Muscle of back (tissue), 13 donors: ENCODE results near the gene OR10A5. TPM values are rescaled to one million over a fixed set of nuclear protein-coding genes. Genes with fewer than 3 reads are reported as not detected.
A peak's percentile ranks its signal among the peaks of the same experiment; 100 is the strongest.
"Not testable (repeated sequence)": the region's sequence is repeated elsewhere in the genome, so short reads cannot be mapped to it uniquely, and the experiment has no call there.

ENCODE experiments used
- DNase-seq, 3 donors: peaks; one replicate each; pipeline versions ENCODE4 v3.0.0 to v3.0.0-alpha.2; 2013
- long read RNA-seq, 9 donors: transcript quantifications; one replicate each; lab custom pipeline, GENCODE V29; 2026
- polyA plus RNA-seq, 10 donors: library from polyadenylated mRNA; unstranded; fragments of 120-200 nt; gene quantifications; one replicate each; pipeline ENCODE4 v1.2.1, GENCODE V29; 2013; ENCODE audit not compliant: insufficient read length in 10 of 10

Gene OR10A5
- polyA plus RNA-seq: not detected
- long read RNA-seq, donor 1: 0 reads
- long read RNA-seq, donor 2: 0 reads
- long read RNA-seq, donor 3: 0 reads
- long read RNA-seq, donor 4: 0 reads
- long read RNA-seq, donor 5: 0 reads
- long read RNA-seq, donor 6: 0 reads
- long read RNA-seq, donor 7: 0 reads
- long read RNA-seq, donor 8: 0 reads
- long read RNA-seq, donor 9: 0 reads

- DNase-seq: no peak
Observed at GRCh38 chr11:6845383-6845782, at the start of gene OR10A5. Gene OR10A5, plus strand, starts transcription at chr11:6845683. Its CDS starts 0 bp downstream, at chr11:6845683.

- DNase-seq: no peak
Observed at GRCh38 chr11:6799402-6799801, 46.1 kb upstream of the OR10A5 start, which contains the start of gene OR6A2. Gene OR6A2, minus strand, starts transcription at chr11:6799689. Its CDS starts 3,981 bp downstream, at chr11:6795708.

- DNase-seq: not testable (repeated sequence)
Observed at GRCh38 chr11:6801075-6801474, 44.4 kb upstream of the OR10A5 start.

- peak; percentile 9 to 35 (median 13) for DNase-seq
Observed at GRCh38 chr11:6812390-6813005, 33.0 kb upstream of the OR10A5 start.

- no peak for DNase-seq
Observed at GRCh38 chr11:6813656-6814055, 31.8 kb upstream of the OR10A5 start.

- no peak for DNase-seq
Observed at GRCh38 chr11:6817694-6818093, 27.8 kb upstream of the OR10A5 start.

GRCh38 chr11:6818967-6819366 lies 26.5 kb upstream of the OR10A5 start:
- no peak for DNase-seq

GRCh38 chr11:6824136-6824823 lies 21.2 kb upstream of the OR10A5 start:
- DNase-seq: peak in 1 of 3 donors; percentile 2

GRCh38 chr11:6825231-6825744 lies 20.2 kb upstream of the OR10A5 start:
- peak in 2 of 3 donors; percentile 23 to 37 for DNase-seq

GRCh38 chr11:6828103-6828502 lies 17.4 kb upstream of the OR10A5 start:
- DNase-seq: no peak

GRCh38 chr11:6833356-6833755 lies 12.1 kb upstream of the OR10A5 start:
- DNase-seq: no peak

GRCh38 chr11:6834021-6834420 lies 11.5 kb upstream of the OR10A5 start:
- DNase-seq: no peak

- no peak for DNase-seq
Observed at GRCh38 chr11:6841694-6842093, 3.8 kb upstream of the OR10A5 start.

- DNase-seq: no peak
Observed at GRCh38 chr11:6843670-6844069, 1.8 kb upstream of the OR10A5 start.

- DNase-seq: no peak
Observed at GRCh38 chr11:6844356-6844755, 1.1 kb upstream of the OR10A5 start.

- DNase-seq: no peak
Observed at GRCh38 chr11:6850526-6850925, 5.0 kb downstream of the OR10A5 start.

- not testable (repeated sequence) for DNase-seq
Observed at GRCh38 chr11:6854801-6855200, 9.3 kb downstream of the OR10A5 start.

GRCh38 chr11:6855971-6856541 lies 10.6 kb downstream of the OR10A5 start:
- DNase-seq: no peak

- DNase-seq: no peak
Observed at GRCh38 chr11:6856871-6857270, 11.4 kb downstream of the OR10A5 start.

GRCh38 chr11:6862961-6863360 lies 17.5 kb downstream of the OR10A5 start, which contains the start of gene OR10A2:
Gene OR10A2, plus strand, starts transcription at chr11:6863057. Its CDS starts 6,698 bp downstream, at chr11:6869755.
- peak in 1 of 3 donors; percentile 10 for DNase-seq

GRCh38 chr11:6864438-6864837 lies 19.0 kb downstream of the OR10A5 start:
- DNase-seq: no peak

GRCh38 chr11:6871278-6871677 lies 25.8 kb downstream of the OR10A5 start:
- DNase-seq: no peak
